Measurements from ENCODE around the gene STAT6.

Gene STAT6

DNA sequence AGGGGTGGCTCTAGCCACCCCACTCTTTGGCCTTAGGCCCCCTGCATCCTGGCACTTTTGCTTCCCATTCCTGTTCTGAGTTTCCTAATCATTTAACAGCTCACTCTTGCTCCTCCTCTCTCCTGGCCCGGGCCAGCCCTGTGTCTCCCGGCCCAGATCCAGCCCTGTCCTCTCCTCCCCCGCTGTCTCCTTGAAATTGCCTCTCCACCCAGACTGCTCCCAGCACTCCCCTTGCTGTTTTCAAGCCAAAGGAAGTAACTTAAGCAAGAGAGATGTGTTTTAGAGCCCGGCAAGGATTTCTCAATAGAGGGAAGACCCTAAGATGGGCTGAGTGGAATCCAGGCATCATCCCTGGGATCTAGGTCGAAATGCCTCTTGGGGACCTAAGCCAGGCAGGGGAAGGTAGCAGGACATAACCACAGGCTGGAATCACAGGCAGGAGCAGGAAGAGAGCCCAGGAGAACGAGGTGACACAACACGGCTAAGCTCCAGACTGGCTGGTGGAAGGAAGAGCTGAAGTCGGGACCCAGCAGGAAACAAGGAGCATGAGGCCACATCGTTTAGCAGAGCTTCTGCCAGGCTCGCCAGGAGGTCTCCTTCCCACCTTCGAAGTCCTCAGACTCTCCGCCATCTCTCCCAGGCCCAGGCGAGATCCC lies 38.2 kb upstream of the STAT6 start:
- Mint-ChIP-seq H3K4me3 (no peak overlapping the region), H3K9me3 (no peaks in the 10 kb centered on the region), H3K4me1 (no peaks in the 10 kb centered on the region), H3K27ac (no peak overlapping the region), H3K27me3 (no peaks in the 10 kb centered on the region), H3K36me3 (peaks cover 1% of the 10 kb centered on the region)

DNA sequence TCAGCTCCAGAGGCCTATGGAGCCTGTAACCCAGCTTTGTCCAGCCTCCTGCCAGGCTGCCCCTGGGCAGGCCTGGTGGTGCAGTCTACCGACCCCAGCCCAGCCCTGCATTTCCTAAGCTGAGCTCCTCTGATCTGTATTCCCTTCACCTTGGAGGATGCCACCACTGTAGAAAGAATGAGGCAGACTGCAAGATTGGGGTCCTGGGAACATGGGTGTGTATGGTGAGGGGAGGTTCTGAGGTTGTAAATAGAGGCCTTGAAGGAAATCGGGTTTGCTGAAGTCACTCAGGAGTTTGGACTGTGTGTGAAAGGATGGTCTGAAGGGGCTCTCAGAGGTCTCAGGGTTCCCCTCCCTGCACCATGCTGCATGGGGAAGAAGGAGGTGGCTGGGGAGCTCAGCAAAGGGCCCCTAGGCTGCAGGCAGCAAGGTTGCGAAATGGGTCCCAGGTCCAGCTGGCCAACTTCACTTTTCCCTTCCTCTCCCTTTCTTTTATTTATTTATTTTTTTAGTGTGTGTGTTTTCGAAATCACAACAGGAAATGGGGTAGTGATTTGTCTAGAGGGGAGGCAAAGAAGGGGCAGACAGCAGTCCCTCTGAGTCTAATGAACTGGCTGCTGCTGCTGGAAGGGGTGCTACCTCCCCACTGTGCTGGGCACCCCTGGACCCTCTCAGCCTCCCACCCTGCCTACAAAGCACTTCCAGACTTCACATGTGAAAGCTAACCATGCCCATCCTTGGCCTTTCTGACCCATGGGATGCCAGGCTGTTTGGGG lies 37.5 kb upstream of the STAT6 start:
- Mint-ChIP-seq H3K9me3 (no peaks in the 10 kb centered on the region), H3K4me1 (no peaks in the 10 kb centered on the region), H3K4me3 (no peak overlapping the region), H3K27ac (no peak overlapping the region), H3K36me3 (peaks cover 1% of the 10 kb centered on the region), H3K27me3 (no peaks in the 10 kb centered on the region)

- Mint-ChIP-seq H3K4me1 (peaks cover 7% of the 10 kb centered on the region), H3K27ac (no peak within 1 kb of the TSS), H3K9me3 (no peaks in the 10 kb centered on the region), H3K4me3 (no peak within 1 kb of the TSS), H3K36me3 (peaks cover 1% of the 10 kb centered on the region), H3K27me3 (no peaks in the 10 kb centered on the region)
Measured at GRCh38 chr12:57146961-57147944, 36.1 kb upstream of the STAT6 start, which contains the start of gene LRP1-AS. Gene LRP1-AS (minus strand): TSS chr12:57147619.

DNA sequence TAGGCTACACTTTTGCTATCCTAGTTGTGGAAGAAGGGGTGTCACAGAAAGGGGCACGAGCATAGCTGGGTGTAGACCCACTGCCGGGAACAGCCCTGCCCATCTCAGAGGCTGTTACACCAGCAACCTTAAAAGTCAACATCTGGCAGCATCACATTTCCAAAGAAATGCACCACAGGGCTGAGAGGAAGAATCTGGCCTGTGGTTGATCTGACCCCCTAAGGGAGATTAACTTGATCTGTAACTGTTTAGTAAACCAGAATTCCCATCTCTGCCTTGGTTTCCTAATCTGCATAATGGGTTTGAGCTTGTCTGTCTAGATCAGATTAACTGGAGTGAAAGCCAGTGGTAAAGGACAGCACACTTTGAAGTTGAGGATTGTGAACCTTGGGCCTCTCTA lies 34.9 kb upstream of the STAT6 start:
- Mint-ChIP-seq H3K27ac (no peak overlapping the region), H3K27me3 (no peaks in the 10 kb centered on the region), H3K4me3 (no peak overlapping the region), H3K9me3 (no peaks in the 10 kb centered on the region), H3K36me3 (peaks cover 1% of the 10 kb centered on the region), H3K4me1 (peaks cover 7% of the 10 kb centered on the region)

DNA sequence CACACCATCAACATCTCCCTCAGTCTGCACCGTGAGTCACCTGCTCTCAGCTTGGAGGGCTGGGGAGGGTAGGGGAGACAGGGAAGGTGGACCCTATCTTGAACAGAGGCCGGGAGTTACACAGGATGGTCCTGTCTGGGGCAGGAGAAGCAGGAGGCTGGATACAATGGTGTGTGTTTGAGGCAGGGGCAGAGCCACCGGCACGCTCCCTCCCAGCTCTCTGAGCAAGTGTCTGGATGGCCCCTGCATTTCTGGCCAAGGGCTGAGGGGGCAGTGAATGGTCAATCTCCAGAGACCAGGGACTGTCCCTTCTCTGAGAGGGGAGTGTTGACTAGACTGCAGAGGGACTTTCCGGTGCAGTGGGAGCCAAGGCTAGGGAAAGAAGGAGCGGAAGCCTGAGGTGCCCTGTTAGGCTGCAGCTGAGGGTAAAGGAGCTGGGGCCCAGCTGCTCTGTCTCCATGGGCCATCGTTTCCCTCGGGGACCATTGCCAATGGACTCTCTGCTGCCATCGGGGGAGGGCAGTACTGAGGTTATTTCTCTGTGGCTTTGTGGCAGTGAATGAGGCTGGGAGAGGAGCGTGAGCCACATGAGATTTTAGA lies 34.4 kb upstream of the STAT6 start:
- Mint-ChIP-seq H3K4me1 (peaks cover 7% of the 10 kb centered on the region), H3K36me3 (peaks cover 1% of the 10 kb centered on the region), H3K9me3 (no peaks in the 10 kb centered on the region), H3K27me3 (no peaks in the 10 kb centered on the region), H3K4me3 (no peak overlapping the region), H3K27ac (no peak overlapping the region)

GRCh38 chr12:57143454-57143853 lies 32.3 kb upstream of the STAT6 start:
- no peaks in the 10 kb centered on the region for H3K36me3 Mint-ChIP-seq
- H3K4me3 Mint-ChIP-seq, result no peak overlapping the region
- no peaks in the 10 kb centered on the region for H3K27me3 Mint-ChIP-seq
- H3K4me1 Mint-ChIP-seq, result peaks cover 7% of the 10 kb centered on the region
- H3K9me3 Mint-ChIP-seq, result no peaks in the 10 kb centered on the region
- H3K27ac Mint-ChIP-seq, result no peak overlapping the region

DNA sequence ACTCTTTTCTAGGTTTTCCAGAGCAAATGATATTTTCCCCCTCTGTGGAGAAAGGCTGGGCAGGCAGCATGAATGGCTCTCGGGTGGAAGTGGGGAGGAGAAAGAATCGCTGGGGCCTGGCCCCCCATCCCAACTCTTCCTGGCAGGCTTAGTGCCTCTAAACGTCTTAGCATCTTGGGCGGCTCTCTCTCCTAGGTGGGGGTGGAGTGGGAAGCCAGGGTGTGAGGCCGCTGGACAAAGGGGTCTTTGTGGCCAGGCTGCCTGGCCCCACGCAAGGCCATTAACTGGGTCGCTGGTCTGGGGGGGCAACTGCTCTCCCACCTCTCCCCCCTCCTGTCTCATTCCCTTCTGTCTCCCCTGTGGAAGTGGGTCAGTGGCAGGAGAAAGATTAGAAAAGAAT lies 31.6 kb upstream of the STAT6 start:
- Mint-ChIP-seq H3K27me3 (no peaks in the 10 kb centered on the region), H3K9me3 (no peaks in the 10 kb centered on the region), H3K27ac (no peak overlapping the region), H3K4me3 (no peak overlapping the region), H3K4me1 (peaks cover 7% of the 10 kb centered on the region), H3K36me3 (no peaks in the 10 kb centered on the region)

DNA sequence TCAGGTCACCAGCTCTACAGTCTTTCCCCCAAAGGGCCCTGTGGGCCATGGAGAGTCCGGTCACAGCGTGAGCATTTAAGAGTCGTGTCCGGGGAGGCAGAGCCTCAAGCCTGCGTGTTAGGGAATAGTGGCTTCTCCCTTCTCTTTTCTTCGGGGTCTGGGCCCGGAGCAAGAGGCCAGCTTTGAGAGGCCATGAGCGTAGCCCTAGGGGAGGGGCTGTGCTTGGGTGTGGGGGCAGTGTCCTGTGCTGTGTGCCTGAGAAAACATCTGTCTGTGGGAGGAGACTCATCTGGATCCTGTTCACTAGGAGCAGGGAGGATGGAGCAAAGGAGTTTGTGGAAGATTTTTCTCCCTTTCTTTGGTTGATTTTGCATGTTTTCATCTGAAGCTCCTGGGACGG lies 31.0 kb upstream of the STAT6 start:
- Mint-ChIP-seq H3K4me3 (no peak overlapping the region), H3K36me3 (no peaks in the 10 kb centered on the region), H3K4me1 (peaks cover 7% of the 10 kb centered on the region), H3K27ac (no peak overlapping the region), H3K27me3 (no peaks in the 10 kb centered on the region), H3K9me3 (no peaks in the 10 kb centered on the region)

- H3K4me3 Mint-ChIP-seq, result no peak overlapping the region
- H3K36me3 Mint-ChIP-seq, result no peaks in the 10 kb centered on the region
- H3K9me3 Mint-ChIP-seq, result no peaks in the 10 kb centered on the region
- H3K4me1 Mint-ChIP-seq, result peaks cover 7% of the 10 kb centered on the region
- no peak overlapping the region for H3K27ac Mint-ChIP-seq
- H3K27me3 Mint-ChIP-seq, result no peaks in the 10 kb centered on the region
Measured at GRCh38 chr12:57141249-57141648, 30.1 kb upstream of the STAT6 start.

- Mint-ChIP-seq H3K27ac (no peak overlapping the region), H3K9me3 (no peaks in the 10 kb centered on the region), H3K4me1 (peaks cover 7% of the 10 kb centered on the region), H3K27me3 (no peaks in the 10 kb centered on the region), H3K4me3 (no peak overlapping the region), H3K36me3 (no peaks in the 10 kb centered on the region)
Measured at GRCh38 chr12:57139796-57140649, 28.9 kb upstream of the STAT6 start.

DNA sequence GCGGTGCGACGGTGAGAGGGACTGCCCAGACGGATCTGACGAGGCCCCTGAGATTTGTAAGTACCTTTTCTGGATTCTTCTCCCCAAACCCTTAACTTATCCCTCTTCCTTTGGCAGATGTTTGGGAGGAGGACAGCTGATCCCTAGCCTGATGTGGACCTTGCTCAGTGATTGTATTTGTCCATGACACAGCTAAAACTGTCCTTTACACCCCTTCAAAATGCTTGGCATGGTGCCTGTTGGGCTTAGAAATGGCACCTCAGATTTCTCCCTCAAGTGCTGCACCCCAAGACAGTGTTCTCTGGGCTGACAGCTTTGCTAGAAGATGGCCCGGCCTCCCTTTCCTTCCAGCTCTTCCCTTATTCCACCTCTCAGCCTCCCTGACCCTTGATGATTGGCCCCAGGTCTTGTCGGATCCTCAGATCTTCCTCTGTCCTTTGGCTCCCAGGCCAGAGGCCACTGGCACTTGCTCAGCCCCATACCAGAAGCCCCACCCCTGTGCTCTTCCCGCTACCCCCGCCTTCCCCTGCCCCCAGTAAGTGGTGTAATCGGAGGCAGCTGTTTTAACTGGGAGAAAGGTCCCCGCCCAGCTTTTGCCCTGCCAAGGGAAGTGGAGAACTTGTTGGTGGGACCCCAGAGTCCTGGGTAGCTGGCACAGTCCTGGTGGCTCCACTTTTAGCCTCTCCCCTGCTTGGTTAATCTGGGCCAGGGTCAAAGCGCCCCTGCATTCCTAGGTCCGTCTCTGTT lies 27.5 kb upstream of the STAT6 start:
- H3K4me1 Mint-ChIP-seq, result peaks cover 7% of the 10 kb centered on the region
- no peak overlapping the region for H3K27ac Mint-ChIP-seq
- no peaks in the 10 kb centered on the region for H3K27me3 Mint-ChIP-seq
- H3K36me3 Mint-ChIP-seq, result no peaks in the 10 kb centered on the region
- no peak overlapping the region for H3K4me3 Mint-ChIP-seq
- H3K9me3 Mint-ChIP-seq, result no peaks in the 10 kb centered on the region

- Mint-ChIP-seq H3K4me3 (no peak overlapping the region), H3K36me3 (no peaks in the 10 kb centered on the region), H3K27ac (no peak overlapping the region), H3K27me3 (no peaks in the 10 kb centered on the region), H3K9me3 (no peaks in the 10 kb centered on the region), H3K4me1 (no peaks in the 10 kb centered on the region)
Measured at GRCh38 chr12:57135527-57136326, 24.6 kb upstream of the STAT6 start.

- no peaks in the 10 kb centered on the region for H3K27me3 Mint-ChIP-seq
- H3K9me3 Mint-ChIP-seq, result no peaks in the 10 kb centered on the region
- H3K4me1 Mint-ChIP-seq, result no peaks in the 10 kb centered on the region
- no peak overlapping the region for H3K4me3 Mint-ChIP-seq
- no peak overlapping the region for H3K27ac Mint-ChIP-seq
- no peaks in the 10 kb centered on the region for H3K36me3 Mint-ChIP-seq
Measured at GRCh38 chr12:57134949-57135348, 23.8 kb upstream of the STAT6 start.
